A673 (cell line): ENCODE measurements around the gene STK33.
"Not testable (repeated sequence)": the region's sequence is repeated elsewhere in the genome, so short reads cannot be mapped to it uniquely, and the experiment has no call there.

ENCODE experiments used
- EZH2 ChIP-seq: fragments of 200-600 bp; sonication (generic); IDR thresholded peaks from 2 replicates; pipeline ENCODE4 v1.6.1; 2017; ENCODE audit warnings: borderline replicate concordance, low read depth, mild to moderate bottlenecking, mixed read lengths, antibody characterized with exemption, low read length; ENCODE audit not compliant: poor library complexity, severe bottlenecking
- TF ChIP-seq, protein P1 (sequence below): fragments of 300-800, 200-600 bp; sonication (generic); conservative IDR thresholded peaks from 2 replicates; pipeline ENCODE4 v1.5.1; 2017; ENCODE audit warnings: low read depth, mild to moderate bottlenecking, antibody characterized with exemption, low read length, moderate library complexity, mixed read lengths

GRCh38 chr11:8467356-8467755, 126.7 kb downstream of the STK33 start:
- TF ChIP-seq, protein P1, sequence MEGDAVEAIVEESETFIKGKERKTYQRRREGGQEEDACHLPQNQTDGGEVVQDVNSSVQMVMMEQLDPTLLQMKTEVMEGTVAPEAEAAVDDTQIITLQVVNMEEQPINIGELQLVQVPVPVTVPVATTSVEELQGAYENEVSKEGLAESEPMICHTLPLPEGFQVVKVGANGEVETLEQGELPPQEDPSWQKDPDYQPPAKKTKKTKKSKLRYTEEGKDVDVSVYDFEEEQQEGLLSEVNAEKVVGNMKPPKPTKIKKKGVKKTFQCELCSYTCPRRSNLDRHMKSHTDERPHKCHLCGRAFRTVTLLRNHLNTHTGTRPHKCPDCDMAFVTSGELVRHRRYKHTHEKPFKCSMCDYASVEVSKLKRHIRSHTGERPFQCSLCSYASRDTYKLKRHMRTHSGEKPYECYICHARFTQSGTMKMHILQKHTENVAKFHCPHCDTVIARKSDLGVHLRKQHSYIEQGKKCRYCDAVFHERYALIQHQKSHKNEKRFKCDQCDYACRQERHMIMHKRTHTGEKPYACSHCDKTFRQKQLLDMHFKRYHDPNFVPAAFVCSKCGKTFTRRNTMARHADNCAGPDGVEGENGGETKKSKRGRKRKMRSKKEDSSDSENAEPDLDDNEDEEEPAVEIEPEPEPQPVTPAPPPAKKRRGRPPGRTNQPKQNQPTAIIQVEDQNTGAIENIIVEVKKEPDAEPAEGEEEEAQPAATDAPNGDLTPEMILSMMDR = not testable (repeated sequence)
- not testable (repeated sequence) for TF ChIP-seq EZH2
